HCT116 (cell line): Measurements from ENCODE around the gene INHBA. TPM values are rescaled to one million over a fixed set of nuclear protein-coding genes. Genes with fewer than 3 reads are reported as not detected.

Experiments
- ATAC-seq: fragments of 200-7000 bp; cut with Tn5 transposase; 2 replicates; pipeline ENCODE4 v1.9.1; 2020; ENCODE audit warnings: mild to moderate bottlenecking, moderate library complexity
- BruUV-seq: library from RNA; stranded (reverse); fragments of 400-500 nt; replicated peaks from 2 replicates; lab custom pipeline; 2021; lab: Mats Ljungman, UMichigan
- CTCF ChIA-PET: fragments of 300-600 bp; sonication (Branson Sonifier 250); formaldehyde crosslinking; loops from one replicate; lab custom pipeline; 2021; ENCODE audit warnings: antibody characterized with exemption; lab: Charles Lee
- POLR2A ChIA-PET: fragments of 300-600, 350-600 bp; sonication (Branson Sonifier 250); formaldehyde crosslinking; loops from one replicate; lab custom pipeline; 2021; ENCODE audit warnings: antibody characterized with exemption; lab: Charles Lee
- RAD21 ChIA-PET, 2 experiments: fragments of 300-600 bp; sonication (Branson Sonifier 250); formaldehyde crosslinking; loops; one replicate each; lab custom pipeline; 2023; ENCODE audit warnings: low total read pairs in 2 of 2; ENCODE audit not compliant: uncharacterized antibody in 2 of 2, unreplicated experiment in 2 of 2, low non-redundant PET in 1 of 2; lab: Charles Lee
- DNase-seq: peaks from one replicate; pipeline ENCODE4 v3.0.0-alpha.2; 2010; ENCODE audit warnings: low read depth, low spot score
- H2AFZ ChIP-seq: fragments of 200-600 bp; shearing (Covaris generic), sonication (generic); 2 replicates; pipeline ENCODE4 v1.6.1; 2017; ENCODE audit warnings: low read depth, mixed run types, mixed read lengths, antibody characterized with exemption, low read length; ENCODE audit not compliant: poor library complexity, severe bottlenecking
- H3K27ac ChIP-seq: 2 replicates; pipeline ENCODE4 v1.5.1; 2012; ENCODE audit warnings: low read depth, low read length
- H3K27me3 ChIP-seq: fragments of 200-600 bp; sonication (generic); 2 replicates; pipeline ENCODE4 v1.6.1; 2016; ENCODE audit warnings: mixed run types, low read length, mixed read lengths; ENCODE audit not compliant: insufficient read depth
- H3K36me3 ChIP-seq, 2 experiments: fragments of 200-500 bp in 1 of 2; fragments of 200-600 bp in 1 of 2; sonication (Bioruptor generic) in 1 of 2; sonication (generic) in 1 of 2; 2 replicates each; pipeline versions ENCODE4 v1.5.1 to v1.6.1; 2014 to 2016; ENCODE audit warnings: low read length in 2 of 2, inconsistent platforms in 1 of 2, mixed read lengths in 1 of 2, mixed run types in 1 of 2; ENCODE audit not compliant: insufficient read depth in 2 of 2, control insufficient read depth in 1 of 2
- H3K4me1 ChIP-seq, 2 experiments: fragments of 200-600 bp in 1 of 2; sonication (generic) in 1 of 2; 2 replicates each; pipeline versions ENCODE4 v1.5.1 to v1.6.1; 2012 to 2017; ENCODE audit warnings: low read length in 2 of 2, inconsistent platforms in 1 of 2, mild to moderate bottlenecking in 1 of 2, mixed read lengths in 1 of 2, mixed run types in 1 of 2, moderate library complexity in 1 of 2; ENCODE audit not compliant: insufficient read depth in 2 of 2, control insufficient read depth in 1 of 2
- H3K4me2 ChIP-seq: fragments of 200-600 bp; sonication (generic); 2 replicates; pipeline ENCODE4 v1.6.1; 2017; ENCODE audit warnings: mixed run types, low read length, mixed read lengths
- H3K4me3 ChIP-seq, 2 experiments: fragments of 200-600 bp in 1 of 2; sonication (generic) in 1 of 2; replicated peaks in 1 of 2; 2 replicates each; pipeline ENCODE4 v1.5.1; 2011 to 2016; ENCODE audit warnings: low read length in 2 of 2, control low read depth in 1 of 2, low read depth in 1 of 2, mild to moderate bottlenecking in 1 of 2, mixed read lengths in 1 of 2, mixed run types in 1 of 2
- H3K79me2 ChIP-seq: fragments of 200-600 bp; sonication (generic); 2 replicates; pipeline ENCODE4 v1.6.1; 2017; ENCODE audit warnings: mild to moderate bottlenecking, mixed run types, low read length, moderate library complexity, mixed read lengths; ENCODE audit not compliant: insufficient read depth
- H3K9ac ChIP-seq: fragments of 200-600 bp; sonication (generic); 2 replicates; pipeline ENCODE4 v1.6.1; 2016; ENCODE audit warnings: low read length, mixed read lengths
- H3K9me2 ChIP-seq: fragments of 200-600 bp; sonication (generic), shearing (Covaris generic); 2 replicates; pipeline ENCODE4 v1.6.1; 2017; ENCODE audit warnings: mixed run types, mild to moderate bottlenecking, moderate library complexity; ENCODE audit not compliant: insufficient read depth
- H3K9me3 ChIP-seq, 2 experiments: fragments of 200-500 bp in 1 of 2; fragments of 200-600 bp in 1 of 2; sonication (Bioruptor generic) in 1 of 2; sonication (generic) in 1 of 2; 2 replicates each; pipeline ENCODE4 v1.6.1; 2014 to 2017; ENCODE audit warnings: low read length in 2 of 2, mixed read lengths in 2 of 2, inconsistent platforms in 1 of 2, low read depth in 1 of 2, mild to moderate bottlenecking in 1 of 2, mixed run types in 1 of 2, moderate library complexity in 1 of 2; ENCODE audit not compliant: control insufficient read depth in 1 of 2, insufficient read depth in 1 of 2
- H4K20me1 ChIP-seq: fragments of 200-600 bp; sonication (generic), shearing (Covaris generic); 2 replicates; pipeline ENCODE4 v1.6.1; 2017; ENCODE audit warnings: mixed run types, mild to moderate bottlenecking, moderate library complexity; ENCODE audit not compliant: insufficient read depth
- CEBPB ChIP-seq: IDR thresholded peaks from 2 replicates; pipeline ENCODE4 v1.6.1; 2012; ENCODE audit warnings: low read depth
- CTCF ChIP-seq, 3 experiments: fragments of 200-600 bp in 1 of 3; sonication (generic) in 1 of 3; IDR thresholded peaks in 2 of 3; conservative IDR thresholded peaks in 1 of 3; 2 replicates each; pipeline ENCODE4 v1.5.1; 2012 to 2017; ENCODE audit warnings: low read depth in 2 of 3, low read length in 2 of 3, antibody characterized with exemption in 1 of 3, borderline replicate concordance in 1 of 3, control low read depth in 1 of 3, mild to moderate bottlenecking in 1 of 3, mixed read lengths in 1 of 3, mixed run types in 1 of 3, moderate library complexity in 1 of 3; ENCODE audit not compliant: insufficient read depth in 1 of 3
- EGR1 ChIP-seq: IDR thresholded peaks from 2 replicates; pipeline ENCODE4 v1.6.1; 2012; ENCODE audit warnings: low read depth
- JUND ChIP-seq: IDR thresholded peaks from 2 replicates; pipeline ENCODE4 v1.6.1; 2012
- POLR2A ChIP-seq: IDR thresholded peaks from 2 replicates; pipeline ENCODE4 v1.7.0; 2011; ENCODE audit warnings: borderline replicate concordance; ENCODE audit not compliant: insufficient read depth, insufficient read length; ENCODE audit errors: extremely low read depth
- POLR2AphosphoS5 ChIP-seq: IDR thresholded peaks from 2 replicates; pipeline ENCODE4 v1.6.1; 2011; ENCODE audit warnings: mild to moderate bottlenecking, low read depth, low read length, moderate library complexity
- SIN3A ChIP-seq: IDR thresholded peaks from 2 replicates; pipeline ENCODE4 v1.6.1; 2012; ENCODE audit warnings: low read depth
- SP1 ChIP-seq: IDR thresholded peaks from 2 replicates; pipeline ENCODE4 v1.6.1; 2012; ENCODE audit warnings: low read depth
- TCF7L2 ChIP-seq: IDR thresholded peaks from 2 replicates; pipeline ENCODE4 v1.7.0; 2011; ENCODE audit warnings: borderline replicate concordance, inconsistent platforms; ENCODE audit not compliant: insufficient read depth, insufficient read length; ENCODE audit errors: extremely low read depth
- YY1 ChIP-seq: IDR thresholded peaks from 2 replicates; pipeline ENCODE4 v1.6.1; 2011; ENCODE audit warnings: low read length, low read depth, moderate library complexity, mild to moderate bottlenecking; ENCODE audit not compliant: insufficient replicate concordance; ENCODE audit errors: extremely low read depth
- ZFX ChIP-seq: fragments of 450-650 bp; IDR thresholded peaks from 2 replicates; pipeline ENCODE4 v1.6.1; 2017
- ZNF274 ChIP-seq: fragments of 200-500 bp; sonication (Bioruptor generic); IDR thresholded peaks from 2 replicates; pipeline ENCODE4 v1.6.1; 2014; ENCODE audit warnings: mild to moderate bottlenecking, low read depth, low read length, inconsistent platforms
- intact Hi-C: fragments of 100-400 bp; cut with micrococcal nuclease; formaldehyde crosslinking; loops from 2 replicates; pipeline ENCODE4 v1.10.0; 2022
- total RNA-seq: library from RNA; stranded (reverse); gene quantifications from one replicate; pipeline ENCODE4 v1.2.1, GENCODE V29; 2021; ENCODE audit not compliant: unreplicated experiment
- TF ChIP-seq, protein P1 (sequence below): IDR thresholded peaks from 2 replicates; pipeline ENCODE4 v1.6.1; 2011; ENCODE audit warnings: mild to moderate bottlenecking, low read length, moderate library complexity; ENCODE audit not compliant: insufficient replicate concordance; ENCODE audit errors: extremely low read depth
- TF ChIP-seq, protein P2 (sequence below): IDR thresholded peaks from 2 replicates; pipeline ENCODE4 v1.6.1; 2012; ENCODE audit warnings: low read depth
- TF ChIP-seq, protein P3 (sequence below): IDR thresholded peaks from 2 replicates; pipeline ENCODE4 v1.6.1; 2012

Gene INHBA
- total RNA-seq, 1 experiment from 2014 or later, result 0.10 TPM

- intact Hi-C loops, result no loop called here
- Histone ChIP-seq H3K4me1 (no peaks in the 10 kb centered on the region), H3K9me3 (peaks cover 3 to 4% of the 10 kb centered on the region in 2 experiments; a peak in 2 of 4 replicates), H3K27me3 (no peaks in the 10 kb centered on the region), H3K79me2 (no peaks in the 10 kb centered on the region), H3K4me3 (no peak overlapping the region), H2AFZ (no peak overlapping the region), H3K27ac (no peak overlapping the region), H4K20me1 (no peaks in the 10 kb centered on the region), H3K4me2 (no peak overlapping the region), H3K9ac (no peak overlapping the region), H3K9me2 (no peaks in the 10 kb centered on the region), H3K36me3 (no peaks in the 10 kb centered on the region)
- ATAC-seq (no peak), DNase-seq (no peak)
- POLR2A ChIA-PET, result no interaction called here
- RAD21 ChIA-PET, result no interaction called here
- CTCF ChIA-PET, result no interaction called here
- TF ChIP-seq YY1 (no peak), SIN3A (no peak), EGR1 (no peak), POLR2AphosphoS5 (no peak), ZFX (no peak), TCF7L2 (no peak), CEBPB (no peak), CTCF (IDR thresholded peaks at IDR 0.05 in 2 of 3, conservative IDR thresholded peaks at IDR 0.05 in 1 of 3; ENCODE audit: borderline replicate concordance in 1 of 3, insufficient read depth in 1 of 3, low read depth in 2 of 3, low read length in 2 of 3) (no peak), POLR2A (no peak), JUND (no peak), SP1 (no peak), ZNF274 (no peak)
- TF ChIP-seq, protein P1, sequence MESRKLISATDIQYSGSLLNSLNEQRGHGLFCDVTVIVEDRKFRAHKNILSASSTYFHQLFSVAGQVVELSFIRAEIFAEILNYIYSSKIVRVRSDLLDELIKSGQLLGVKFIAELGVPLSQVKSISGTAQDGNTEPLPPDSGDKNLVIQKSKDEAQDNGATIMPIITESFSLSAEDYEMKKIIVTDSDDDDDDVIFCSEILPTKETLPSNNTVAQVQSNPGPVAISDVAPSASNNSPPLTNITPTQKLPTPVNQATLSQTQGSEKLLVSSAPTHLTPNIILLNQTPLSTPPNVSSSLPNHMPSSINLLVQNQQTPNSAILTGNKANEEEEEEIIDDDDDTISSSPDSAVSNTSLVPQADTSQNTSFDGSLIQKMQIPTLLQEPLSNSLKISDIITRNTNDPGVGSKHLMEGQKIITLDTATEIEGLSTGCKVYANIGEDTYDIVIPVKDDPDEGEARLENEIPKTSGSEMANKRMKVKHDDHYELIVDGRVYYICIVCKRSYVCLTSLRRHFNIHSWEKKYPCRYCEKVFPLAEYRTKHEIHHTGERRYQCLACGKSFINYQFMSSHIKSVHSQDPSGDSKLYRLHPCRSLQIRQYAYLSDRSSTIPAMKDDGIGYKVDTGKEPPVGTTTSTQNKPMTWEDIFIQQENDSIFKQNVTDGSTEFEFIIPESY, result no peak
- TF ChIP-seq, protein P2, sequence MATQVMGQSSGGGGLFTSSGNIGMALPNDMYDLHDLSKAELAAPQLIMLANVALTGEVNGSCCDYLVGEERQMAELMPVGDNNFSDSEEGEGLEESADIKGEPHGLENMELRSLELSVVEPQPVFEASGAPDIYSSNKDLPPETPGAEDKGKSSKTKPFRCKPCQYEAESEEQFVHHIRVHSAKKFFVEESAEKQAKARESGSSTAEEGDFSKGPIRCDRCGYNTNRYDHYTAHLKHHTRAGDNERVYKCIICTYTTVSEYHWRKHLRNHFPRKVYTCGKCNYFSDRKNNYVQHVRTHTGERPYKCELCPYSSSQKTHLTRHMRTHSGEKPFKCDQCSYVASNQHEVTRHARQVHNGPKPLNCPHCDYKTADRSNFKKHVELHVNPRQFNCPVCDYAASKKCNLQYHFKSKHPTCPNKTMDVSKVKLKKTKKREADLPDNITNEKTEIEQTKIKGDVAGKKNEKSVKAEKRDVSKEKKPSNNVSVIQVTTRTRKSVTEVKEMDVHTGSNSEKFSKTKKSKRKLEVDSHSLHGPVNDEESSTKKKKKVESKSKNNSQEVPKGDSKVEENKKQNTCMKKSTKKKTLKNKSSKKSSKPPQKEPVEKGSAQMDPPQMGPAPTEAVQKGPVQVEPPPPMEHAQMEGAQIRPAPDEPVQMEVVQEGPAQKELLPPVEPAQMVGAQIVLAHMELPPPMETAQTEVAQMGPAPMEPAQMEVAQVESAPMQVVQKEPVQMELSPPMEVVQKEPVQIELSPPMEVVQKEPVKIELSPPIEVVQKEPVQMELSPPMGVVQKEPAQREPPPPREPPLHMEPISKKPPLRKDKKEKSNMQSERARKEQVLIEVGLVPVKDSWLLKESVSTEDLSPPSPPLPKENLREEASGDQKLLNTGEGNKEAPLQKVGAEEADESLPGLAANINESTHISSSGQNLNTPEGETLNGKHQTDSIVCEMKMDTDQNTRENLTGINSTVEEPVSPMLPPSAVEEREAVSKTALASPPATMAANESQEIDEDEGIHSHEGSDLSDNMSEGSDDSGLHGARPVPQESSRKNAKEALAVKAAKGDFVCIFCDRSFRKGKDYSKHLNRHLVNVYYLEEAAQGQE, result no peak
- TF ChIP-seq, protein P3, sequence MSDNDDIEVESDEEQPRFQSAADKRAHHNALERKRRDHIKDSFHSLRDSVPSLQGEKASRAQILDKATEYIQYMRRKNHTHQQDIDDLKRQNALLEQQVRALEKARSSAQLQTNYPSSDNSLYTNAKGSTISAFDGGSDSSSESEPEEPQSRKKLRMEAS, result no peak
- BruUV-seq, result no TSS peak
Observed at GRCh38 chr7:41745451-41745850, 42.6 kb upstream of the INHBA start.
